ENCODE data around the gene ZBTB33.

DNA sequence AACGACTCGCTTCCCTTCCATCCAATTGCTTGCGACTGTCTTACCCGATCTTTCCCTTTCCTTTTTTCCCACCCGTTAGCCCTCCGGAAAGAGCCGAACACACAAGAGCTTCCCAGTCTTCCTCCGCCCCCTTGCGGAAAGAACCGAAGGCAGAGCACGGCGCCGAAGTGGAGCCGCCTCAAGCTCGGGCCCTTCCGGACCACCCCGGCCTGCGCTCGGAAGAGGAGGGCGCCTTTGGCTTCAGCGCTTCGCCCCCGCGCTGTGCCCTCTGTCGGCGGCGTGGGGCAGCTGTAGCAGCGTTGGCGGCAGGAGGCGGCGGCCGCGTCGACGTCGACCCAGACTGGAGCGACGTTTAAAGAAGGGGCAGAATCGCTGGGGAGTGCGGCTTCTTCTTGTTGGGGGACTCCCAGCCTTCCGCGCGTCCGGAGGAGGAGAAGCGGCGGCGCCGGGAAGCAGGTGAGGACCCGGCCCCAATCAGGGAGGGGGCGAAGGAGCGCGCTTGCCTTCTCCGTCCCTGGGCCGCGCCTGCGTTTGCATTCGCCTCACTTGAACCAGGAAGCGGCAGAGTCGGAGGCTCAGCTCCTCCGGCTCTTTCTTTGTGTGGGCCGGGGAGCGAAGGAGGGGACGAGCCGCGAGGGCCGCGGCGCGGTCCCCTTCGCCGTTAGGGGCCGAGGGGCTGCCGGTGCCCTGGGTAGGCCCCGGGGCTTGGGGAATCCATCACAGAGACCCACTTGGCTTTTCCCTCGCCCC lies at the start of gene ZBTB33:
- TF ChIP-seq, protein P1, sequence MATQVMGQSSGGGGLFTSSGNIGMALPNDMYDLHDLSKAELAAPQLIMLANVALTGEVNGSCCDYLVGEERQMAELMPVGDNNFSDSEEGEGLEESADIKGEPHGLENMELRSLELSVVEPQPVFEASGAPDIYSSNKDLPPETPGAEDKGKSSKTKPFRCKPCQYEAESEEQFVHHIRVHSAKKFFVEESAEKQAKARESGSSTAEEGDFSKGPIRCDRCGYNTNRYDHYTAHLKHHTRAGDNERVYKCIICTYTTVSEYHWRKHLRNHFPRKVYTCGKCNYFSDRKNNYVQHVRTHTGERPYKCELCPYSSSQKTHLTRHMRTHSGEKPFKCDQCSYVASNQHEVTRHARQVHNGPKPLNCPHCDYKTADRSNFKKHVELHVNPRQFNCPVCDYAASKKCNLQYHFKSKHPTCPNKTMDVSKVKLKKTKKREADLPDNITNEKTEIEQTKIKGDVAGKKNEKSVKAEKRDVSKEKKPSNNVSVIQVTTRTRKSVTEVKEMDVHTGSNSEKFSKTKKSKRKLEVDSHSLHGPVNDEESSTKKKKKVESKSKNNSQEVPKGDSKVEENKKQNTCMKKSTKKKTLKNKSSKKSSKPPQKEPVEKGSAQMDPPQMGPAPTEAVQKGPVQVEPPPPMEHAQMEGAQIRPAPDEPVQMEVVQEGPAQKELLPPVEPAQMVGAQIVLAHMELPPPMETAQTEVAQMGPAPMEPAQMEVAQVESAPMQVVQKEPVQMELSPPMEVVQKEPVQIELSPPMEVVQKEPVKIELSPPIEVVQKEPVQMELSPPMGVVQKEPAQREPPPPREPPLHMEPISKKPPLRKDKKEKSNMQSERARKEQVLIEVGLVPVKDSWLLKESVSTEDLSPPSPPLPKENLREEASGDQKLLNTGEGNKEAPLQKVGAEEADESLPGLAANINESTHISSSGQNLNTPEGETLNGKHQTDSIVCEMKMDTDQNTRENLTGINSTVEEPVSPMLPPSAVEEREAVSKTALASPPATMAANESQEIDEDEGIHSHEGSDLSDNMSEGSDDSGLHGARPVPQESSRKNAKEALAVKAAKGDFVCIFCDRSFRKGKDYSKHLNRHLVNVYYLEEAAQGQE (IDR thresholded peaks at IDR 0.05; ENCODE audit: insufficient read depth in 1 of 2, low read depth in 2 of 2, low read length in 2 of 2): no peak
- TF ChIP-seq TAF1 (IDR thresholded peaks at IDR 0.05; ENCODE audit: borderline replicate concordance, insufficient read depth, low read length): no peak
